ENCODE results near the gene SMKR1.

SMKR1 gene

GRCh38 chr7:129482781-129483180 is 19.6 kb upstream of the SMKR1 start:
- DNase-seq (ENCODE audit: low spot score) = no peak

GRCh38 chr7:129489491-129489890 is 12.8 kb upstream of the SMKR1 start:
- peak; percentile 62 for DNase-seq (ENCODE audit: low spot score)

- DNase-seq (ENCODE audit: low spot score) = peak; percentile 18
Observed at GRCh38 chr7:129492391-129492790, 9.9 kb upstream of the SMKR1 start.

- no peak for DNase-seq (ENCODE audit: low spot score)
Observed at GRCh38 chr7:129493555-129493954, 8.8 kb upstream of the SMKR1 start.

GRCh38 chr7:129494041-129494440 is 8.3 kb upstream of the SMKR1 start:
- peak; percentile 66 for DNase-seq (ENCODE audit: low spot score)

GRCh38 chr7:129495987-129496386 is 6.3 kb upstream of the SMKR1 start:
- no peak for DNase-seq (ENCODE audit: low spot score)

- no peak for DNase-seq (ENCODE audit: low spot score)
Observed at GRCh38 chr7:129496653-129497052, 5.7 kb upstream of the SMKR1 start.

- DNase-seq (ENCODE audit: low spot score) = no peak
Observed at GRCh38 chr7:129497156-129497555, 5.2 kb upstream of the SMKR1 start.

- DNase-seq (ENCODE audit: low spot score) = no peak
Observed at GRCh38 chr7:129498021-129498420, 4.3 kb upstream of the SMKR1 start.

- no peak for DNase-seq (ENCODE audit: low spot score)
Observed at GRCh38 chr7:129499999-129500398, 2.3 kb upstream of the SMKR1 start.

GRCh38 chr7:129502708-129503685 is 666 bp downstream of the SMKR1 start:
- no peak for DNase-seq (ENCODE audit: low spot score)

GRCh38 chr7:129503725-129504124 is 1.4 kb downstream of the SMKR1 start:
- DNase-seq (ENCODE audit: low spot score) = no peak

- DNase-seq (ENCODE audit: low spot score) = no peak
Observed at GRCh38 chr7:129512192-129512591, 9.9 kb downstream of the SMKR1 start.

- no peak for DNase-seq (ENCODE audit: low spot score)
Observed at GRCh38 chr7:129513546-129513945, 11.2 kb downstream of the SMKR1 start.

- peak; percentile 64 for DNase-seq (ENCODE audit: low spot score)
Observed at GRCh38 chr7:129514683-129515082, 12.4 kb downstream of the SMKR1 start.

- no peak for DNase-seq (ENCODE audit: low spot score)
Observed at GRCh38 chr7:129515381-129515780, 13.1 kb downstream of the SMKR1 start.

- no peak for DNase-seq (ENCODE audit: low spot score)
Observed at GRCh38 chr7:129517931-129518330, 15.6 kb downstream of the SMKR1 start.

GRCh38 chr7:129519464-129519863 is 17.1 kb downstream of the SMKR1 start:
- DNase-seq (ENCODE audit: low spot score) = no peak

GRCh38 chr7:129522088-129522970 is 20.0 kb downstream of the SMKR1 start:
- no peak for DNase-seq (ENCODE audit: low spot score)

GRCh38 chr7:129522971-129523340 is 20.6 kb downstream of the SMKR1 start:
- DNase-seq (ENCODE audit: low spot score) = no peak

GRCh38 chr7:129523924-129524323 is 21.6 kb downstream of the SMKR1 start:
- no peak for DNase-seq (ENCODE audit: low spot score)

- DNase-seq (ENCODE audit: low spot score) = peak; percentile 53
Observed at GRCh38 chr7:129524405-129524804, 22.1 kb downstream of the SMKR1 start.

Measured in AG08395 (cell line).